Stimulated activated CD4-positive, alpha-beta T cell treated with anti-CD3 and anti-CD28 coated beads, TNF-alpha, amount 100 ng/mL, for 1 hour (primary cell): Measurements from ENCODE around the gene PDGFD.

ENCODE experiments used
- DNase-seq, 3 donors: peaks; one replicate each; pipeline ENCODE4 v3.0.0-alpha.2; 2020; ENCODE audit warnings: low read depth in 3 of 3, low spot score in 1 of 3

Gene PDGFD

DNA sequence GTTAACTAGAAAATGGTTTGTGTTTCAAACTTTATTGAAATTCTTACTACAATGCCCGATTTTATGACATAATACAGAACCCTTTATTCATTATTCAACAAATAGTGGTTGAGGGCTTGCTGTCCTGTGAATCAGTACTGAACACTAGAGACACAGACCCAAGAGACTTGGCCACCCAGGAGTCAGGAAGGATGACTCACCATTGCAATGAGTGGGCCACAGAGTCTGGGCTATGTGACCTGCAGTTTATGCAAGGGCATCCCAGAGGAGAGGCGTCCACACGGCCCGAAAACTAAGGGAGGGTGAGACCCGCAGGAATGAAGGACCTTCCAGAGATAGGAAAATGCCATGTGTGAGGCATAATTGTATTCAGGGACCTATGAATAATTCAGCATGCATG, 271.3 kb downstream of the PDGFD start:
- DNase-seq, result no peak

DNA sequence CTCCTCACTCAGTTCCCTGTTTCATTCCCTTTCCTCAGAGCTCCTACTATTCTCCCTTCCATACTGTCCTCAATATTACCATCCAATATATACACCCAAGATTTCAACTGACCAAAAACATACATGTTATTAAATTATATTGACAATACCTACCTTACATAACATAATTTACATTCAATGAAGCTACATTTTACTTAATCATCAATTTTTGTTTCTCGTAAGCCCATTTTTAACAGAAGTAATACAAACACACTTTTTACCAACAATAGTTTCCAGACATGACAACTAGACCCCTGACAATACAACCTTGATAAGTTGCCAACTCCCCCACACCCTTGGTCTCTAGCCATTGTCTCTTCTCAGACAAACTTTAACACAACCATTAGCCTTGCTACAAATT, 273.3 kb downstream of the PDGFD start:
- no peak for DNase-seq

DNA sequence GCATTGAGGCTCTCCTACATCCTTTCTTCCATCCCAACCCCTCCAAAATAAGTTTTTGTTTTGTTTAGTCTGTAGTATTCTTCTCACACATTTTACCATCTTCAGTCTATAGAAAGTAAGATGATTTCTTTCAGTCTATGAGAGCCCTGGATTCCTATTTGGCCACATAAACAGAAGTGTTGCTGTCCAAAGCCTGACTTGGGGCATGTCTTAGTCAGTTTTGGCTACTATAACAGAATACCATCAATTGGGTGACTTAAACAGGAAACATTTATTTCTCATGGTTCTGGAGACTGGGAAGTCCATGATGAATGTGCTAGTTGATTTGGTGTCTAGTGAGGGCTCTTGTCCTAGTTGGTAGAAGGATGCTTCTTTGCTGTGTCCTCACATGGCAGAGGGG, 274.3 kb downstream of the PDGFD start:
- DNase-seq, result no peak

DNA sequence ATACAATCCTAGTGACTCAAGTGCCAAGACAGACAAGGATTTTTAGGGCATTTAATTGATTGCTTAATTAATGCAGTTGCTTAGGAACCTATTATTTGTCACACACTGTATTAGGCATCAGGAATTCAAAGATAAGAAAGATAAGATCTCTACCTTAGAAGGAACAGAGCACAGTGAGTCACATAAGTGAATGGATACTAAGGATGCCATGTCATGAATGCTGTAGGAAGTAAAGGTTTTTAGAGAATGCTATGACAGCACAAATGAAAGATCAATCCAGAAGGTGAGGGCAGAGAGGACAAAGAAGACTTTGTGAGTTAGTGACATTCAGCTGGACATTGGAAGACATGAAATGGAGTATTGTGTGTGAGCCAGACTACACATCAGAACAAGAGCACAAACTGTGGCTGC, 275.4 kb downstream of the PDGFD start:
- DNase-seq, result no peak

DNA sequence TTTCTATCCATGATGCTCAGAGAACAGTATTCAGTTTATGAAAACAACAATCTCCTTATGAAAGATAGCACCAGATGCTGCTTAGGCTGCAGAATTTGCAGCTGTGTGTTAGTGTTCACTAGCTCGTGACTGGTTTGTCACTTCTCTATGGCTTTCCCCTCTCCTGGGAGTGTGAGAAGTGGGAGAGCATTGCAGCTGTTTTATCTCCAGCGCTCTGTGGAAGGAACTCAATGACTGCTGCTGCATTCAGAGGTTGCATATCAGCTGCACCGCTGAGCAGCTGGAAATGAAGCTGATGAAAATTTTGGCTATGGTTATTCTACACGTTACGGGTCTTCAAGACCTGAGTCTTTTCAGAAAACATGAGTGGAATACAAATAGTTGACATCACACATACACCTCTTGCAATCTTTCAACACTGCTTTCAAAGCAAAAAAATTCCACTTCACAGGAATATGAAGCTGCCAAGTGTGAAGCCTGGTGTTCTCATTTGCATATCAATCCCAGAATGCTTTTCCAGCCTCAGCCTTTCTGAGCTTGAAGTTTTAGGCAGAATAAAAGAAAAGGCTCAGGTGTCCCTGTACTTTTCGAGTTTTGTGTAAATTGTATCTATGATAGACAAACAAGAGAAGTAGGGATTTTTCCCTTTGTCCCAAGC, 276.8 kb downstream of the PDGFD start:
- DNase-seq, result no peak

DNA sequence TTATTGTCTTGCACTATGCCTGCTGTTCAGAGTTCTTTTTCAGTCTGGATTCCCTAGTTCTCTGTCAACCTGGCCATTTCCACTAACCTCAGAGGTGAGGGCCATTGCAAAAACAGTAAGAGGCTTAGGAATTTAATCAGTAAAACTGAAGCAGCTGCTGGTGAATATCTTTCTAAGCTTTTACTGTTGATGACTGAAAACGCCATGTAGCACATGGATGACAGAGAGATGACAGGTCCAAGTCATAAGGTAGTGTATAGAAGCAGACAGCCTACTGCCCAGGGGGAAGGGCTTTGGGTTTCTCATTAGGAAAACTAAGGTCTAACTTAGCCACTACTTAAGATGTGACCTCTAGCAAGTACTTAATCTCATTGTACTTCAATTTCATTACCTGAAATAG, 280.1 kb downstream of the PDGFD start:
- DNase-seq, result no peak

DNA sequence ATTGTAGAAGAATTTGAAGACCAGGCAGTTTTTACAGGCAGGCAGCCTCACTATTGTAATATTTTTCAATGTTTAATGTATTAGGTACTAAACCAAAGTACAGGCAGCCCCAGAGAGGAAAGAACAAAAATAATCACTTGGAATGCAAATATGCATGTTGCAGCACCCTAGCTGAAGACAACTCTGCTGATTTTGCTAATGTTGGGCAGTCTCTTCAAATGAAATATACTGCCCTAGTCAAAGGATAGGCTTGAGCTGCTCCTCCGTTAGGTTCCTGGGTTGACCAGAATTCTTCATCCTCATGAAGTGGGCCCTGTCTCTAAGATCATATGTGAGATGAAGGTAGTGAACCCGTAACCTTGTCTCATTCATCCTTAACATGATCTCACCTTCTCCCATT, 280.7 kb downstream of the PDGFD start:
- DNase-seq, result no peak

DNA sequence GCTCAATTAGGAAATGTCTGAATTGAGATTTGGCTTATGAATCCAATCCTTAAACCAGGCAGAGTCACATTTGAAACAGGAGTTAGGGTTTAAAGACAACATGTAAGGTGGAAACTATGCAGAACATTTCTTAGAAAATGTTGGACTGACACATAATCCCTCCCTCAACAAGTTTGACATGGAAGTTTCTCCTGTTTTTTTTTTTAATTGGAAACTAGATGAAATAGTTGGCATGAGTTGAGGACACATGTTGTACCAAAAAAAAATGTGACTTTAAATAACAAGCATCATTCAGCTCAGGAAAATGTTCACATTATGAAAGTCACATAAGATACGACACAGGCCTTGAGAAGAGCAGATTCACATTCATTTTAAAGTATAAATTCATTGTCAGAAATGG, 282.4 kb downstream of the PDGFD start:
- no peak for DNase-seq

DNA sequence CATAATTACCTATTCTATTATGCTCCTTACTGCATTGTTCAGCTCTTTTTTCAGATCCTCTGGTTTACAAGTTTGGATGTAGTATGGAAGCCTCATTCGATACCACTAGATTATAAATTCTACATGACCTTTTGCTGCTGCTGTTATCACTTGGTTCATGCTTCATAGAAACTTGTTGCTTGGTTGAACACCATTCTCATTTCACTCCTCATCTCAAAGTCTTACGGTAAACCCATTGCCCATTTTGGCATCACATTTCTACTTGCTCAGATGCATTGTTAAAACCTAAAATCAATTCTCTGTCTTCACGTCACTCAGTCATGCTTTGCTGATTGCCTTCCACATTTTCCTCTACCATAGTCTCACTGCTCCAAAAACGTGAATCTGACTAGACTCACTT, 283.0 kb downstream of the PDGFD start:
- no peak for DNase-seq

DNA sequence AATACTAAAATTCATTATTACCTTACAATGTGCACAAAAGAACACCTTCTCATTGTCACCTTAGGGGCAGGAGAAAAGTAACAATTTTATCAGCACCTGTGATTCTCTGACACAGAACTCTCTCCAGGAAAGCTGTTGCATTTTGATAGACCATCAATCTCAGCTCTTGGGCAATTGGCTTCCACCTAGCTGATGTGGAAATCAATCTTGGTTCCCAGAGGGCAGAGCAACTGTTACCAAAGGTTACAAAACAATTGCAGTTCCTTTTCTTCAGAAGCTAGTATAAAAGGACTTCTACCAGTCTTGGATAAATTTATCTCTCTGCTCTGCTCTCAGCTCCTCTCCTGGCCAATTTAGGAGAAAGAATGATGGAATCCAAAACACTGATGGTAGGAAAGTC, 285.3 kb downstream of the PDGFD start:
- no peak for DNase-seq

DNA sequence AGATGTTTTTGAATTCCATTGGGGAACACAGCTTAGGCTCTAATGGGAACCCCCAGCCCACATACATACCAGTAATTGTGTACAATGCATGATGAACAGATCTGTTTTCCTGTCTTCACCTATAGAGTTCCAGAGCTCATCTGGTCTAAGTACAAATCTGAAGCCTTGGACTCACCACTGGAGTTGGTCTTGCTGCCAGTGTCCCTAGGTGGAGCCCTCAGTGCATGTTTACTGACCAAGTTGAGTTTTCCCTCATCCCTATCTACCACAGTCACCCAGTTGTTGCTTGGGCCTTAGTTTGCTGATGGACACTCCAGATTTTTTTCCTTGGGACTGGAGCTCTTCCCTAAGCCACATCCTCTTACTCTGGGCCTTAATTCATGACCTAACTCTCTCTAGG, 286.7 kb downstream of the PDGFD start:
- no peak for DNase-seq

DNA sequence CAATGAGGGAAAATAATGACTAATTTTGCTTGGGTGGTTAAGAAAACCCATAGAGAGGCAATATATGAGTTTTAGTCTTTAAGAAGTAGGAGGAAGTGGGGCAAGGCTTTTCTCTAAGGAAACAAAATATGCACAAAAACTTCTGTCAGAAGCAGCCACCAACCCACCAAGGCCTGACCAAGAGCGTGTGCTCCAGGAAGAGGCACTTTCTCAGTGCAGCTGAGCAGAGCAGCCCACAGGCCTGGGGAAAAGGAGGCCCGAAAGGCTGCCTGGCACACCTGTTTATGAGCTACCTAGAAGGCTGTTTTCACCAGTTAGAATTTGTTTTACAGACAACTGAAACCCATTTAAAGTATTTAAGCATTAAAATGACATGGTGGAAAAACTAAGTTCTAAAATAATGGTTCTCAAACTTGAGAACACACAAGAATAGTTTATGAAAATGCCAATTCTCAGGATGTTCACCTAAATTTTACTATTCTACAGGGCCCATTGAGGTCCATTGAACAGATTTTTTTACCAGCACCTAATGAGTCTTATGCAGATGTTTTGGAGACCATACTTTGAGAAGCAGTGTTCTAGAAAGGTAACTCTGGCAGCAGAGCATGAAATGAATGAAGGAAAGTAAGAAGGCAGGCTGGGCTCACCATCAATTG, 288.0 kb downstream of the PDGFD start:
- DNase-seq, result no peak

DNA sequence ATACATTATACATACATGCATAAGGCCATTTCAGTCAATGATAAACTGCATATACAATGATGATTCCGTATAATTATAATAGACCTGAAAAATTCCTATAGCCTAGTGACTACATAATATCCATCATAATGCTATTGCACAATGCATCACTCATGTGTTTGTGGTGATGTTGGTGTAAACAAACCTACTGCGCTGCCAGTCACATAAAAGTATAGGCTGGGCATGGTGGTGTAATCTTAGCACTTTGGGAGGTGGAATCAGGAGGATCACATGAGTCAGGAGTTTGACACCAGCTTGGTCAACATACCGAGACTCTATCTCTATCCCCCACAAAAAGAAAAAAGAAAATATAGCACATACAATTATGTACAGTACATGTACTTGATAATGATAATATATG, 291.2 kb downstream of the PDGFD start:
- DNase-seq, result no peak

DNA sequence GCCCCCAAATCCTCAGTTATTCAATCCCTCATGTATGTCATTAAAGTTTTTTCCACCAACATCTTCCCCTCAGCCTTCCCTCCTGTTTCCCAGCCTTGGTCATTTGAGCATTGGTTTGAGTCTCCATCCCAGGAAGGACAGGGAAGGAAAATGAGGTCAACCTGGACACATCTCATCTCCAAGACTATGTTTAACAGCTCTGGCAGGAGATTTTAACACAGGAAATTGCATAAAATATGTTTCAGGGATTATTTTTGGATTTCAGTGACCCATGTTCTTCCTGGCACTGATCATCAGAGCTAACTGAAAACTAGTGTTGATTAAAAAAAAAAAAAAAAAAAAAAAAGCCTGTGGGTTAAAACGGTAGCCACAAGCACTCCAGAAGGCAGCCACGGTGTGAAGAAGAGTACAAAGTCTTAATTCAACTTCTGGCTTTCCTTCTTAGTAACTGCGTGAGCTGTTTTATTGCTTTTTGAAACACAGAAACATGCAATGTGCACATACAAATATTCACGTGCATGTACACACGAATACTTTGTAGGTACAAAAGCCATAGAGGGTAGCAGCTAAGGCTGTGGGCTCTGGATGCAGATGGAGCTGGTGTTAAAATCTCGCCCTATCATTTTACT, 291.9 kb downstream of the PDGFD start:
- no peak for DNase-seq

DNA sequence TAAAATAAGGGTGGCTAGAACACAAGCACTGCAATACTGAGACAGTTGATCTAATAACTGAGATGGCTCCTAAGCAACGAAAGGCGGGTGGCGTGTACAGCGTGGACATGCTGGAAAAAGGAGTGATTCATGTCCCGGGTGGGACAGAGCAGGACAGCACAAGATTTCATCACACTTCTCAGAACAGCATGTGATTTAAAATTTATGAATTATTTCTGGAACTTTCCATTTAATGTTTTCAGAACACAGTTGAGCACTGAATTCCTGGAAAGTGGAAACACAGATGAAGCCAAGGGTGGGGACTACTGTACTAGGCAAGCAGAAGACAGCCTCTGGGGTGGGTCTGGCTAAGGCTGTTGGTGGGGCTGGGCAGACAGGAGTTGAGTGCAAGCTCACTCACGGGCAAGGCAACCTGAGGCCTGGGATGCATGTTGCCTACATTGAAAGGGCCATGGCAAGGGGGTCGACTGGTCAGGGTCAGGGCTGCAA, 293.1 kb downstream of the PDGFD start:
- no peak for DNase-seq

DNA sequence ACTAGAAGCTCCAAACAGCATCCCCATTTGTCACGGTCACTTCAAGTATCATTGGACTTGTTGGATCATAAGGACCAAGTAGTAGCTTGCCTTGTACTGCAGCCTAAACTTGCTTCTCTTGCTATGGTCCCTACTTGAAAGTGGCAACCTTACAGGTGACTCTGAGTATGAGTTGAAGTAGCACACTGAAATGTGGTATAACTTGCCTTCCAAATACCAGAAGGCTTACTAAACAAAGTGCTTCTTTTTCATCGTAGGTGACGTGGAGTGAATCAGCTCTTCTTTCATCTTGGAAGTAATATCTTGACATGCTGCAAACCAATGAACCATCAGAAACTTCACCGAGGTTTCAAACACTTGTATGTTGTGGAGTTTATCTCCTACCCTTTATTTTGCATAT, 296.5 kb downstream of the PDGFD start:
- DNase-seq, result no peak

DNA sequence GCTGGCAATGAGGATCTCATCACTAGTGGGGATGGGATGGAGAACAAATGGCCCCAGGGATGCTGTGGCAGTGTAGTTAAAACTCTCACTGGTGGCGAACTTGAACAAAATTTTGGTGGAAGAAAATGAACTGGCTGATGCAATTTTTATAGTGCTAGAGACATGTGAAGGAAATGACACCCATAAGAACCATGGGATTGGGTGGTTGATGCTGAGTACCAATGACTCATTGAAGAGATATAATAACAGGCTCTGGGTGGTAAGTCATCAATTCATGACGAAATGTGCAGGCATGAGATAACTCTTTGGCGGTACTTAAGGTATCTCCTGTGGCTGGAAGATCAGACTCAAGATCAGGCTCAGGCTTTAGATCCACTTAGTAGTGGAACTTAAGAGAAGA, 300.4 kb downstream of the PDGFD start:
- no peak for DNase-seq

DNA sequence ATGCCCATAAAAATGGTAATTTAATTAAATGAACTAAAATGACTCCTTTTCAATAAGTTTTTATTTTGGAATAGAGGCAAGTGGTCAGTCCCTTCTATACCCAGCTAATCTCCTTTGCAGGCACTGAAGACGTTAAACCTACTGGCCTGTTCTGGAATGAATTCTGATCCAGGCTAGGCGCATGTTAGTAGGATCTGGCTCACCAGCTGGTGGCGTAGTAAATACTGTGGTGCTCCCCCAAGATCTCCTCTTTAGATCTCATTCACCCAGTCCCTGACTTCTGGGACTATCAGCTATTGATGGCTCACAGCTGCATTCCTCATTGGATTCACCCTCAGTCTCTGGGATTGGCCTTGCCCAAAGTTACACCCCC, 301.2 kb downstream of the PDGFD start:
- no peak for DNase-seq

DNA sequence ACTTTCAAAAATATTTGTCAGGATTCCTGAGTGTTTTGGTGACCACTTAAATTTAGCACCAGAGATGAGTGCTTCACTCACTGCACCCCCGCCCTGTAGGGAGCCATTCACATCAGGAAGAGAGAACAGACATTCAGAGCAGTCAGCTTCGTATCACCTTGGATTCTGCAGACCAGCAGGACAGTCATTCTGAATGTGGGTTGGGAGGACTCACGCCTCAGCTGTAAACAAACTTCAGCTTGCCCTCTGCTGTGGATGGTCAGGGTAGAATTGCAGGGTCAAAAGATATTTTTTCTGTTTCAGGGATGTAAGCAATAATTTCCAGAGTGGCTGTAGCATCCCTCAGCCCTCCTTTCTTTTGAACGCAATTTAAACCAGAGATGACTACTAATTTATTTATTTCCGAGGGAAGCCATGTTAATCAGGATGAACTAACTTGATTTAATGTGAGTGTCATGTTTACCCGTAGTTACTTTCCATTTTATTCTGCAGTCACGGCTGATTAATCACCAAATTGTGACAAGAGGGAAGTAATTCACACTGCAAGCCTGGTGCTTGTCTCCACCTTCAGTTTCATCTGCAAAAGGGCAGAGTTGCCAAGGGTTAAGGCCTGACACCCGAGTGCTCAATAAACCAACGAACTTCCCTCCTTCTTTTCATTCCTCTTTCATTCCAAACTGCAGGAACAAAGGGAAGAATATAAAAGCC, 301.7 kb downstream of the PDGFD start:
- DNase-seq, result no peak
